Measurements from ENCODE around the gene GPR157. TPM values are rescaled to one million over a fixed set of nuclear protein-coding genes. Genes with fewer than 3 reads are reported as not detected.

GPR157 gene
- total and polyA plus RNA-seq, 10 of the 15 experiments (the other 5 are each of a cell fraction or from before 2014, with no cell fraction given): 0.66 to 15.9 (median 3.1) TPM

- TF ChIP-seq EGR1 (IDR thresholded peaks at IDR 0.05; ENCODE audit: borderline replicate concordance in 1 of 2, low read depth in 2 of 2, low read length in 2 of 2) (no peak), CREB1 (IDR thresholded peaks at IDR 0.05; ENCODE audit: low read depth) (peak; percentile 69), ZNF24 (IDR thresholded peaks at IDR 0.05) (0 out of 2 replicates have a peak, but pooled peaks have one; percentile 33), E2F8 (IDR thresholded peaks at IDR 0.05; ENCODE audit: low read depth, partially characterized antibody) (no peak), SREBF2 (IDR thresholded peaks at IDR 0.05; ENCODE audit: low read length) (no peak), CEBPB (IDR thresholded peaks at IDR 0.05; ENCODE audit: borderline replicate concordance in 1 of 2, low read depth in 2 of 2, low read length in 2 of 2) (peak in 1 of 2 experiments; percentile 86; a peak in 1 of 4 replicates), RFX5 (IDR thresholded peaks at IDR 0.05; ENCODE audit: low read depth, low read length) (no peak), DPF2 (IDR thresholded peaks at IDR 0.05) (peak; percentile 94; the same call in 1 of the 2 replicates), PRDM15 (CRISPR knock-in tag; IDR thresholded peaks at IDR 0.05) (no peak), CEBPZ (IDR thresholded peaks at IDR 0.05; ENCODE audit: low read depth, low read length) (no peak), NBN (IDR thresholded peaks at IDR 0.05) (peak; percentile 81; the same call in 1 of the 2 replicates), EP300 (IDR thresholded peaks at IDR 0.05; ENCODE audit: borderline replicate concordance in 1 of 2, control insufficient read depth in 1 of 2, low read depth in 2 of 2, low read length in 2 of 2) (peak; percentile 86 to 93; a peak in 2 of 4 replicates), HDAC2 (IDR thresholded peaks at IDR 0.05) (no peak), MYB (IDR thresholded peaks at IDR 0.05; ENCODE audit: borderline replicate concordance, low read depth, low read length) (peak; percentile 70; the same call in 1 of the 2 replicates), NKRF (conservative IDR thresholded peaks at IDR 0.05) (peak; percentile 35; the same call in 1 of the 2 replicates), LARP7 (IDR thresholded peaks at IDR 0.05) (no peak; the same call in 1 of the 2 replicates), CREM (IDR thresholded peaks at IDR 0.05; ENCODE audit: low read depth) (peak; percentile 86)
Observed at GRCh38 chr1:9069326-9070100, 59.4 kb downstream of the GPR157 start, which contains the start of gene SLC2A5 (continued).
